ENCODE data around the gene DCAF8L1.

DNA sequence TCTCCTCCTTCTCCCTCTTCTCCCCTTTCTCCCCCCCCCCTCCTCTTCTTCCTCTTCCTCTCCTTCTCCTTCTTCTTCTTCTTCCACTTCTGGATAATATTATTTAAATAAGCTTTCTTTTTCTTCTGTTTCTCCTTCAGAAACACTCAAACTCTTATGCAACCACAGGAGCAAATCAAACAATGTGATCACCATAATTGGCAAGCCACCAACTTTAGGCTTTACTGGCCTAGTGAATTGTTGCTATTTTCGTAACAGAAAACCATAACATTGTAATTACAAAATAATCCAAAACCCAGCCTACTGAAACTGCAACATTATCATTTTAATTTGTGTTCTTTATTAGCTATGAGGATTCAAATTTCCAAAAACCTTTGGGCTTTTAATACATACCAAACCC, 14.3 kb downstream of the DCAF8L1 start:
- no peak for TF ChIP-seq EZH2phosphoT487 (IDR thresholded peaks at IDR 0.05; ENCODE audit: insufficient read depth, low read depth)
- no peak for TF ChIP-seq EZH2 (IDR thresholded peaks at IDR 0.05; ENCODE audit: insufficient read depth, poor library complexity, severe bottlenecking)
